HEK293T (cell line): ENCODE results near the gene LIN28B.

Experiments used
- CTCF ChIA-PET: fragments of 350-600 bp; formaldehyde crosslinking; extraction: SDS; loops from one replicate; lab custom pipeline; 2021; ENCODE audit warnings: antibody characterized with exemption, inconsistent platforms; lab: Yijun Ruan, JAX
- POLR2A ChIA-PET: fragments of 350-600 bp; formaldehyde crosslinking; extraction: SDS; loops from one replicate; lab custom pipeline; 2020; ENCODE audit warnings: antibody characterized with exemption, inconsistent platforms; lab: Yijun Ruan, JAX
- DNase-seq: peaks from one replicate; pipeline ENCODE4 v3.0.0; 2012; ENCODE audit warnings: mixed read lengths; ENCODE audit errors: extremely low spot score
- ARNT ChIP-seq: fragments of 450-650 bp; IDR thresholded peaks from 2 replicates; pipeline ENCODE4 v1.6.1; 2017; ENCODE audit warnings: mild to moderate bottlenecking
- BHLHE40 ChIP-seq: fragments of 450-650 bp; IDR thresholded peaks from 2 replicates; pipeline ENCODE4 v1.6.1; 2016; ENCODE audit warnings: mild to moderate bottlenecking, moderate library complexity, borderline replicate concordance
- CTBP1 ChIP-seq: fragments of 450-650 bp; IDR thresholded peaks from 2 replicates; pipeline ENCODE4 v1.6.1; 2016; ENCODE audit warnings: borderline replicate concordance
- ELF4 ChIP-seq: fragments of 450-650 bp; IDR thresholded peaks from 2 replicates; pipeline ENCODE4 v1.6.1; 2017; ENCODE audit warnings: antibody characterized with exemption
- FOXA1 ChIP-seq: fragments of 450-650 bp; IDR thresholded peaks from 2 replicates; pipeline ENCODE4 v1.6.1; 2016; ENCODE audit warnings: mild to moderate bottlenecking
- FOXK2 ChIP-seq: fragments of 450-650 bp; IDR thresholded peaks from 2 replicates; pipeline ENCODE4 v1.6.1; 2016; ENCODE audit warnings: mild to moderate bottlenecking
- FOXM1 ChIP-seq: fragments of 450-650 bp; IDR thresholded peaks from 2 replicates; pipeline ENCODE4 v1.6.1; 2017; ENCODE audit warnings: mild to moderate bottlenecking, borderline replicate concordance
- HDGF ChIP-seq: fragments of 450-650 bp; IDR thresholded peaks from 2 replicates; pipeline ENCODE4 v1.6.1; 2017; ENCODE audit warnings: antibody characterized with exemption, borderline replicate concordance
- L3MBTL2 ChIP-seq: fragments of 450-650 bp; conservative IDR thresholded peaks from 2 replicates; pipeline ENCODE4 v1.6.1; 2016; ENCODE audit warnings: mild to moderate bottlenecking
- LEF1 ChIP-seq: fragments of 450-650 bp; IDR thresholded peaks from 2 replicates; pipeline ENCODE4 v1.6.1; 2017; ENCODE audit warnings: mild to moderate bottlenecking, borderline replicate concordance
- NFRKB ChIP-seq: fragments of 450-650 bp; IDR thresholded peaks from 2 replicates; pipeline ENCODE4 v1.6.1; 2016; ENCODE audit warnings: mild to moderate bottlenecking, moderate library complexity
- SP1 ChIP-seq: fragments of 450-650 bp; IDR thresholded peaks from 2 replicates; pipeline ENCODE4 v1.6.1; 2017
- SUZ12 ChIP-seq: fragments of 450-650 bp; IDR thresholded peaks from 2 replicates; pipeline ENCODE4 v1.6.1; 2016; ENCODE audit warnings: mild to moderate bottlenecking
- TARDBP ChIP-seq: fragments of 450-650 bp; IDR thresholded peaks from 2 replicates; pipeline ENCODE4 v1.6.1; 2016
- ZNF384 ChIP-seq: fragments of 450-650 bp; IDR thresholded peaks from 2 replicates; pipeline ENCODE4 v1.6.1; 2016
- TF ChIP-seq, protein P1 (sequence below): fragments of 450-650 bp; IDR thresholded peaks from 2 replicates; pipeline ENCODE4 v1.6.1; 2016

Gene LIN28B

GRCh38 chr6:104969108-104969507, 12.2 kb downstream of the LIN28B start:
- TF ChIP-seq BHLHE40 (no peak), ZNF384 (no peak), ELF4 (no peak), SUZ12 (no peak), TARDBP (no peak), CTBP1 (no peak), FOXM1 (no peak), L3MBTL2 (no peak), FOXK2 (no peak), ARNT (no peak), FOXA1 (no peak), HDGF (no peak), LEF1 (no peak), SP1 (no peak), NFRKB (no peak)
- TF ChIP-seq, protein P1, sequence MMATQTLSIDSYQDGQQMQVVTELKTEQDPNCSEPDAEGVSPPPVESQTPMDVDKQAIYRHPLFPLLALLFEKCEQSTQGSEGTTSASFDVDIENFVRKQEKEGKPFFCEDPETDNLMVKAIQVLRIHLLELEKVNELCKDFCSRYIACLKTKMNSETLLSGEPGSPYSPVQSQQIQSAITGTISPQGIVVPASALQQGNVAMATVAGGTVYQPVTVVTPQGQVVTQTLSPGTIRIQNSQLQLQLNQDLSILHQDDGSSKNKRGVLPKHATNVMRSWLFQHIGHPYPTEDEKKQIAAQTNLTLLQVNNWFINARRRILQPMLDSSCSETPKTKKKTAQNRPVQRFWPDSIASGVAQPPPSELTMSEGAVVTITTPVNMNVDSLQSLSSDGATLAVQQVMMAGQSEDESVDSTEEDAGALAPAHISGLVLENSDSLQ: no peak
- ChIA-PET CTCF (no interaction called here), POLR2A (interaction anchor here (3.1 kb wide), 1 partner anchor 12 kb away, joined by 33 read pairs; the partner anchor contains the start of gene LIN28B)
- no peak for DNase-seq

DNA sequence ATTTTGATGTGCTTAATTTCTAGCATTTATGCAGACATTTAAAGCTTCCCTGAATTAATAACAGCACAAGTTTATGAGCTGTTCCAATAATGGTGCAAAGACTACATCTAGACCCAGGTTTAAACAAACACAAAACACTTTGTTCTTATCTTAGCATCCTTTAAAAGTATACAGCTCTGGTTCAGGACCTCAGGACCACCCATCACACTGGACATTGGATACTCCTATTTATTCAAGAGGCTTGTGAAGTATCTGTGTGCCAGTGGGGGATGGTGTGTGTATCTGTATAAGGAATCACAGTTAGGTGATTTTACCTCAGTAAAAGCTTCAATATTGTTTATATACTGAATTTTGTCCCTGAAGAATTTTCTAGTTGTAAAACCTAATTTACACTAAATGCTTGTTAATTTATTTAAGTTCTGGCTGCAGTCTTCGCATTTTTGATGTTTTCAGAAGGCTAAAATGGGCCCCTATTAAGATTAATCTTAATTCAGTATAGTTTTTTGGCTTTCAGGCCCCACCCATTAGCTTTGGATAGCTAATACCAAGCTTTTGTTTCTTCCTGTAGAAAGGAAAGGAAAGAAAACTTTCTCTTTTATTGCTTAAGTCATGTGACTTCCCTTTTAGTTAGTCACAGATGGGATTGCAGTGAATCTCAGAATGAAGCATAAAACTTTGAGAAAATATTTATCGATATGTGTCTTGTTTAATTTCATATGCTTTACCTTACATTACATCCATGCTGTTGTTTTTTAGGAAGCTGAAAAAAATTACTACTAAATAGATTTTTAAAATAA, 13.1 kb downstream of the LIN28B start:
- POLR2A ChIA-PET: interaction anchor here (3.1 kb wide), 1 partner anchor 13 kb away, joined by 33 read pairs; the partner anchor contains the start of gene LIN28B
- DNase-seq: no peak
- no peak for TF ChIP-seq SP1
- no peak for TF ChIP-seq ZNF384
- TF ChIP-seq ARNT: no peak
- TF ChIP-seq FOXA1: no peak
- no peak for TF ChIP-seq CTBP1
- no peak for TF ChIP-seq FOXK2
- TF ChIP-seq HDGF: no peak
- no peak for TF ChIP-seq TARDBP
- TF ChIP-seq, protein P1: no peak
- no peak for TF ChIP-seq FOXM1
- TF ChIP-seq SUZ12: no peak
- TF ChIP-seq ELF4: no peak
- no peak for TF ChIP-seq LEF1
- CTCF ChIA-PET: no interaction called here

DNA sequence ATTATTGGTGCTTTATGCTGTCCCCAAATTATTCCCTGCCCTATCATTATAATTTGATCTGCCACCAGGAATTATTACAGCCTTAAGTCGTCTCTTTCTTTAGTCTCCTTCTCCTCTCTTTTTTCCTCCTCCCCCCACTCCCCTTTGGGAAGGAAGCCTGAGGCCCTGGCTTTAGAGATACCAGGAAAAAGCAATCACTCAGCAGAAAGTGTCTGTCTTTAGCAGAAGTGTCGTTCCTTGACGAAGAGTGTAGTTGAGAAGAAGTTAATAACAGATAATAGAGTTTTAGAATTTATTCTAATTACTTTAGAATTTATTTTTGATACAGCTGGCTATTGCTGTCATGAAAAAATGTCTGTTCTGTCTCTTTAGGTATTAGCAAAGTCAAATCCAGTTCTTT, 16.5 kb downstream of the LIN28B start:
- no peak for TF ChIP-seq TARDBP
- TF ChIP-seq HDGF: no peak
- TF ChIP-seq, protein P1: no peak
- TF ChIP-seq L3MBTL2: no peak
- TF ChIP-seq NFRKB: no peak
- TF ChIP-seq BHLHE40: no peak
- no peak for TF ChIP-seq SUZ12
- CTCF ChIA-PET: no interaction called here
- no peak for DNase-seq
- POLR2A ChIA-PET: no interaction called here

GRCh38 chr6:104983296-104983695, 26.4 kb downstream of the LIN28B start:
- ChIA-PET CTCF (no interaction called here), POLR2A (no interaction called here)
- TF ChIP-seq TARDBP: no peak
- no peak for TF ChIP-seq FOXM1
- TF ChIP-seq HDGF: no peak
- no peak for TF ChIP-seq LEF1
- no peak for TF ChIP-seq ARNT
- no peak for TF ChIP-seq NFRKB
- no peak for TF ChIP-seq FOXA1
- no peak for TF ChIP-seq SP1
- no peak for TF ChIP-seq FOXK2
- TF ChIP-seq CTBP1: no peak
- no peak for TF ChIP-seq L3MBTL2
- no peak for TF ChIP-seq ZNF384
- no peak for TF ChIP-seq BHLHE40
- no peak for TF ChIP-seq ELF4
- TF ChIP-seq, protein P1: no peak
- DNase-seq: no peak

GRCh38 chr6:104983776-104984175, 26.9 kb downstream of the LIN28B start:
- TF ChIP-seq ARNT (no peak), NFRKB (no peak), TARDBP (no peak), SUZ12 (no peak), ELF4 (no peak), HDGF (no peak), LEF1 (no peak), SP1 (no peak)
- CTCF ChIA-PET: no interaction called here
- DNase-seq: no peak
- POLR2A ChIA-PET: no interaction called here
